Stimulated activated CD8-positive, alpha-beta memory T cell treated with anti-CD3 and anti-CD28 coated beads, Interleukin-12 subunit alpha, Interleukin-12 subunit beta, amount 100 ng/mL, for 24 hours (primary cell): ENCODE data around the gene ARHGEF37.
"Not testable (repeated sequence)": the region's sequence is repeated elsewhere in the genome, so short reads cannot be mapped to it uniquely, and the experiment has no call there.

ENCODE experiments used
- DNase-seq: peaks from one replicate; pipeline ENCODE4 v3.0.0-alpha.2; 2020; ENCODE audit errors: extremely low read depth

Gene ARHGEF37

DNA sequence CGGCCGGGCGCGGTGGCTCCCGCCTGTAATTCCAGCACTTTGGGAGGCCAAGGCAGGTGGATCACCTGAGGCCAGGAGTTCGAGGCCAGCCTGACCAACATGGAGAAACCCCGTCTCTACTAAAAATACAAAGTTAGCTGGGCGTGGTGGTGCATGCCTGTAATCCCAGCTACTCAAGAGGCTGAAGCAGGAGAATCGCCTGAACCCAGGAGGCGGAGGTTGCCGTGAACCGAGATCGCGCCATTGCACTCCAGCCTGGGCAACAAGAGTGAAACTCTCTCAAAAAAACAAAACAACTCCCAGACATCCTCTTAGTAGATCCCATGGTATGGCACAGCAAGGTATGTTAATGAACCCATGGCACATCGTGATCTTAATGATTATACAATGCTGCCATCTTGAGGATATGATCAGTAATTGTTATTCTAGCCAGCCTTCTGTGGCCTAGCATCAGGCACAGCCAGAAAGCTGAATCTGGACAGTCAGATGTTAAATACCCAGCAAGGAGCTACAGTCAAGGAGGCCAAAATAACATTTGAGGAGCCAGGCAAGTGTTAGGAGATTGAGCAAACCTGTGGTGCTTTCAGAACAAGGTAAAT lies 16.7 kb upstream of the ARHGEF37 start:
- not testable (repeated sequence) for DNase-seq

DNA sequence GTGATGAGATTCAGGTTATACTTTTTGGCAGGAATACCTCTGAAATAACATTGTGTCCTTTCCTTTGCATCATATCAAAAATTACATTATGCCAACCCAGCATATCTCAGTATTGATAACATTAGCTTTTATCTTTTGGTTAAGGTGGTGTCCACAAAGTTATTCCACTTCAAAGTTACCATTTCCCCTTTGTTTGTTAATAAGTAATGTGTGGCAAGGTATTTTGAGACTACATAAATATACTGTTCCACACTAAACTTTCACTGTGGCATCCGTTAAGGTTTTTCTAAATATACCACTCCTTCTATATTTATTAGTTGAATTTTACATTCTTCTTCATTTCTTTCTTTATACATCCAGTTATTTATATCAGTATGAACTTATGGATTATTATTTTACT lies 14.1 kb upstream of the ARHGEF37 start:
- no peak for DNase-seq

DNA sequence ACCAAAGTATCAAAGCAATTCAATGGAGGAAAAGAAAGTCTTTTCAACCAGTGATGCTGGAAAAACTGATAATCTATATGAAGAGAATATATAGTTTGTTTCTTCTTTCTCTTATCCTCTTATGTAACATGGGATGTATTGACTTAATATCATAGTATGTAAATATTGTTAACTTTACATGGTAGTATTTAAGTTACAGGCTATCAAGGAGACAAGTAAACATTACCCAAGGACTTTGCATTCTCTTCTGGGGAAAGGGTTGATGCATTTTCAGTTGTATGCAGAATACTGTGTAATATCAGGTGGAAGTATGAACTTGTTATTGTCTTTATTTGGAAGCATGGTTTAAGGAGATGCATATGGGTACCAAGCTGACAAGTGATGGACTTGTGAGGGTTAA lies 9.1 kb upstream of the ARHGEF37 start:
- no peak for DNase-seq

DNA sequence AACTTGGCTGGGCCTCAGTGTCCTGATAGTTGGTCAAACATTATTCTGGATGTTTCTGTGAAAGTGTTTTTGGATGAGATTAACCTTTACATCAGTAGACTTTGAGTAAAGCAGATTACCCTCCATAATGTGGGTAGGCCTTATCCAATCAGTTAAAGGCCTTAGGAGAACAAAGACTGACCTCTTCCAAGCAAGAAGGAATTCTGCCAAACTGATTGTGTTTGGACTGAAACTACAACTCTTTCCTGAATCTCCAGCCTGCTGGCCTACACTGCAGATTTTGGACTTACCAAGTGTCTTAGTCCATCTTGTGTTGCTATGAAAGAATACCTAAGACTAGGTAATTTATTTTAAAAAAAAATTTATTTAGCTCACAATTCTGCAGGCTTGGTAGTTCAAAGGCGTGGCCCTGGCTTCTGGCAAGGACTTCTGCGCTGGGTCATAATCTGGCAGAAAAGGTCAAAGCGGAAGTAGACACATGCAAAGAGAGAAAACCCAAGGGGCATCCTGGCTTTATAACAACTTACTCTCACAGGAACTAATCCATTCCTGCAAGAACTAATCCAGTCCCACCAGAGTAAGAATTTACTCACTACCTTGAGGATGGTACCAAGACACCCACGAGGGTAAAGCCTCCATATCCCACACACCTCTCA lies 8.6 kb upstream of the ARHGEF37 start:
- no peak for DNase-seq

GRCh38 chr5:149575131-149575530 lies 6.2 kb upstream of the ARHGEF37 start:
- no peak for DNase-seq

- no peak for DNase-seq
Measured at GRCh38 chr5:149576021-149576420, 5.3 kb upstream of the ARHGEF37 start.

GRCh38 chr5:149578896-149579295 lies 2.4 kb upstream of the ARHGEF37 start:
- DNase-seq, result no peak

- no peak for DNase-seq
Measured at GRCh38 chr5:149580808-149581191, 498 bp upstream of the ARHGEF37 start.

GRCh38 chr5:149581931-149582768 lies 852 bp downstream of the ARHGEF37 start:
- no peak for DNase-seq

GRCh38 chr5:149583394-149583793 lies 2.1 kb downstream of the ARHGEF37 start:
- DNase-seq, result no peak

DNA sequence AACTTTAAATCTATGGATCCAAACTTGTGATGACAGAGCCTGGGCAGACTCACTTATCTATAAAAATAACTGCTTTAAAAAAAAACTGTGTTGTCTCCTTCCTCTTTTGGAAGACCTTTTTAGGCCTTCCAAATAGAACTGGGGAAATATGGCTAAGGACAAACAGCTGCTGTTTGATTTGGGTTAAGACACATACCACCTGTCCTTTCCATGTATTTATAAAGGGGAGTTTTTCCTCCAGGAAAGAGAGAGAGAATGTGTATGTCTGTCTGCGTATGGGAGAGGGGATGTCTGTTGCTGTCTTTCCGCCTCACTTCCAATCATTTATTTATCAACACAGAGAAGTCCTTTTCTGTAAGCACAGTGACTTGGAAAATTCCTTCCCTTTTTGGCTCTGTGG lies 2.8 kb downstream of the ARHGEF37 start:
- no peak for DNase-seq

DNA sequence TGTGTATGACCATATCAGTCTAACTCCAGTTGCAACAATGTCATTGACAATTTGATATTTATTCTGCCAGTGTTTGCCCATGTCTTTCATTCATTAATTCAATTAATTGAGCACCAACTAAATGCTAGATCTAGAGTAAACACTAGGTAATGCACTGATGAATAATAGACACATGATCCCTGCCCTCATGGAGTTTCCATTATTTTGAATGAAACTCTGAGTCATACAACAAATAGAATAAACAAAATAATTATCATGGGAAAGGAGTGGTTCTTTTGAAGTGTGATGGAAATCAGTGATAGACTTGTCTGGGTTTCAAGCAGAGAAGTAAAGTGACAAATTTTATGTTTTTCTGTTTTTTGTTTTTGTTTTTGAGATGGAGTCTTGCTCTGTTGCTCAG lies 4.6 kb downstream of the ARHGEF37 start:
- DNase-seq, result no peak

DNA sequence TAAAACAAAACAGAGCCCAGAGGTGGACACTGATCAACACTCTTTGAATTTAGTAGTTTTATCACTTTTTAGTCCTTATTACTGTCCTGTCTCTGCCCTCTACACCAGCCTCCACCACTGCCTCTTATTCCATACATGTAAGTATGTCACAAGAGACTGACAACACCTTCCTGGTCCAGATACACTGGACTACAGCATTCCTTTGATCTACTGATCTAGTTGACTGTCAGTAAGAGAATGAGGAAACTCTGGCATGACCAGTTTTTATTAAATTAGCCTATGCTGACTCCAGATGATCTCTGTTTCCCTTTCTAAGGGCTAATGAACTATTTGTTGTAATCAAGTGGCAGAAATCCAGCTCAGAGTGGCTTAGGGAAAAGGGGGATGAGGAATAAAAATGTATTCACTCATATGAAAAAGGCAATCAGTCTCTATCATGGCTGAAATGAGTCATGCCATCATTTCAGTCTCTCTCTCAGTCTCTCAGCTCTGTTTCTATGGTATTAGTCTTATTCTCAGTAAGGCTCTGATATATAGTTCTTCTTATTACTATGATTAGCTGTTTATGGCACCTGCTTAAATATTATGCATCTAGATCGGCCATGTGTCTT lies 5.5 kb downstream of the ARHGEF37 start:
- no peak for DNase-seq

DNA sequence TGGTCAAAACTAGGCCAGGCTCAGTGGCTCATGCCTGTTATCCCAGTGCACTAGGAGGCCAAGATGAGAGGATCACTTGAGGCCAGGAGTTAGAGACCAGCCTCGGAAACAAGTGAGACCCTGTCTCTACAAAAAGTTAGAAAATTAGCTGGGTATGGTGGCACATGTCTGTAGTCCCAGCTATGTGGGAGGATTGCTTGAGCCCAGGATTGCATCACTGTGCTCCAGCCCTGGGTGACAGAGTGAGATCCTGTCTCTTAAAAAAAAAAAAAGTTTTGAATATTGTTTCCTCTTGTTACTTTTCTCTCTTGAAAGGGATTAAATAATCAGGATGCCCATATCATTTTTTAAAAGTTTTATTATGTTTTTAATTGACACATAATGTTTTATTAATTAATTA lies 7.6 kb downstream of the ARHGEF37 start:
- DNase-seq, result no peak

GRCh38 chr5:149593370-149593769 lies 12.1 kb downstream of the ARHGEF37 start:
- DNase-seq, result no peak

- DNase-seq, result no peak
Measured at GRCh38 chr5:149594206-149594895, 13.1 kb downstream of the ARHGEF37 start.

DNA sequence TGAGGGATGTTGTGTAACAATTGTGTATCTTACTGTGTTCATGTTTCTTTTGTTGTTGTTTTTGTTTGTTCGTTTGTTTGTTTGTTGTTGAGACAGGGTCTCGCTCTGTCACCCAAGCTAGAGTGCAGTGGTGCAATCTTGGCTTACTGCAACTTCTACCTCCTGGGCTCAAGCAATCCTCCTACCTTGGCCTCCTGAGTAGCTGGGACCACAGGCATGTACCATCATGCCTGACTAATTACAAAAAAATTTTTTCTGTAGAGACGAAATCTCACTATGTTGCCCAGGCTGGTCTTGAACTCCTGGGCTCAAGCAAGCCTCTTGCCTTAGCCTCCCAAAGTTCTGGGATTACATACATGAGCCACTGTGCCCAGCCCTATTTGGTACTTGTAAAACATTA lies 13.8 kb downstream of the ARHGEF37 start:
- DNase-seq, result not testable (repeated sequence)

DNA sequence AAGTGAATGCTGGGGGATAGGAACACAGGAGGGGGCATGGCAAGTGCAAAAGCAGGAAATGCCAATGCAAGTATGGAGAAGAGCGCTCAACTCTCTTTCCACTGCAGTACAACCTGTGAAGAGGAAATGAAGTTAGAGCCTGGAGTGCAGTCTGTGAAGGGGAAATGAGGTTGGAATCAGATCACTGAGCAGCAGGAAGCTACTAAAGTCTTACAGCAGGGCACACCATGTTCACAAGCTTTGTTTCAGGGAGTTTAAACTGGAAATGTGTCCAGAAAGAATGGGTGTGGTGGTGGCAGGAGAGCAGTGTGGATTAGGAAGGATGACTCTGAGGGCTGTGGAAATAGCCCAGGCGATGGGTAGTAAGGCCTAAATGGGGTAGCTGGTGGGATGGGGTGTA lies 15.4 kb downstream of the ARHGEF37 start:
- no peak for DNase-seq

DNA sequence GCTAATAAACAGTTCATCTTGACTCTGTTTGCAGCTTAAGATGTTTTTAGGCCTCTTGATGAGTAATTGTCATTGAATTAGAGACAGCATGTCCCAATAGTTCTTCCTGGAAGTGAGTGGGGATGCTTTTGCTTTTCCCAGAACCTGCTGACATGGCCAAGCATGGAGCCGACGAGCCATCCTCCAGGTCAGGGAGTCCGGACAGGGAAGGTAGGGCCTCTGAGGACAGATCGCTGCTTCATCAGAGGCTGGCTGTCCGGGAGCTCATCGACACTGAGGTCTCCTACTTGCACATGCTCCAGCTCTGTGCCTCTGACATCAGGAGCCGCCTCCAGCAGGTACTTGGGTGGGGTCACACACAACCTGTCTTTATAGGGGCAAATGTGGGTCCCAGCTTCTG lies 16.3 kb downstream of the ARHGEF37 start:
- DNase-seq, result no peak

- not testable (repeated sequence) for DNase-seq
Measured at GRCh38 chr5:149598234-149598633, 16.9 kb downstream of the ARHGEF37 start.

DNA sequence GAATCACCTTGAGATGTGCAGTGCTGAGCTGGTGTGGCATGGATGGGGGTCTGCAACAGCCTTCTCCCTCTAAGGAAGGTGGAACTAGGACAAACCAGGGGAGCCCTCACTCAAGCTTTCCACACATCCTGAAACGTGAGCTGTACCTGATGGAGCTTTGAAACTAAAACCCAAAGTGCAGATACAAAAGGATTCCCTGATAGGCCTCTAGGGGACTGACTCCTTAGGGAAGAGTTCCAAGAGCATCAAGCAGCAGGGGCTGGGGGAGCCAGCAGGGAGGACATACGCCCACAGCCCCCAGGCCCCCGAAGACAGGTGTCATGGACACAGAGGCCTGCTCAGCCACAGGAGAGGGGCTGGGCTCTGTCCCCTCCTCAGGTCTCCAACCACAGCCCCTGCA lies 17.7 kb downstream of the ARHGEF37 start:
- no peak for DNase-seq

DNA sequence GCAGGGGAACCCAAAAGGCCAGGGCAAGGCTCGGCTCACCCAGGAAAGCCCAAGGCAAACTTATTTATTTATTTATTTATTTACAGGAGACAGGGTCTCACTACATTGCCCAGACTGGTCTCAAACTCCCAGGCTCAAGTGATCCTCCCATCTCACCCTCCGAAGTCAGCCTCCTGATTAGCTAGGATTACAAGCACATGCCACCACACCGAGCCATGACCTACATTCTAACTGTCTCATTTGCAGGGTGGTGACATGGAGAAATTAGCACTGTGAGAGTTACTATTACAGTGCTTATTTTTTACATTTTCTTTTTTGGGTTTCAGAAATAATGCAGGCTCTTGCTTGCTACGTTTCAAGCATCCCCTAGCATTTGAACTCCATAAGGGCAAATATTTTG lies 18.1 kb downstream of the ARHGEF37 start:
- no peak for DNase-seq
